Measurements from ENCODE around the gene NAIF1.

DNA sequence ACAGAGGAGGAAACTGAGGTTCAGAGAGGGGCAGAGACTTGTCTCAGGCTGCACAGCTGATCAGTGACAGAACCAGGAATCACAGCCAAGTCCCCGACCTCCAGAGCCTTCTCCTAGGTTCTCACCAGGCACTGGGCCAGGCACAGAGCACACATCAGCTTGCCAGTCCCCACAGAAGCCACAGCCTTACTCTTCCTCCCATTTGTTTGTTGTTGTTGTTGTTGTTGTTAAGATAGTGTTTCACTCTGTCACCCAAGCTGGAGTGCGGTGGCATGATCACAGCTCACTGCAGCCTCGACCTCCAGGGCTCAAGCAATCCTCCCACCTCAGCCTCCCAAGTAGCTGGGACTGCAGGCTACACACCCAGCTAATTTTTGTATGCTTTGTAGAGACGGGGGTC, 41.4 kb downstream of the NAIF1 start:
- TF ChIP-seq CTCF (IDR thresholded peaks at IDR 0.05; ENCODE audit: low read length) (no peak), EZH2 (IDR thresholded peaks at IDR 0.05; ENCODE audit: borderline replicate concordance, low read length) (no peak)
